GM23338 (cell line): ENCODE data around the gene KLK10. TPM values are rescaled to one million over a fixed set of nuclear protein-coding genes. Genes with fewer than 3 reads are reported as not detected.

Experiments
- ATAC-seq: fragments of 200-7000 bp; cut with Tn5 transposase; 3 replicates; pipeline ENCODE4 v1.9.1; 2020
- DNase-seq: peaks from one replicate; pipeline ENCODE4 v3.0.0-alpha.2; 2015; ENCODE audit warnings: low spot score
- H2AFZ ChIP-seq: fragments of 200-600 bp; sonication (generic); 2 replicates; pipeline ENCODE4 v1.8.0; 2016; ENCODE audit warnings: antibody characterized with exemption, mild to moderate bottlenecking, moderate library complexity
- H3F3A ChIP-seq: fragments of 200-600 bp; sonication (generic); replicated peaks from 2 replicates; pipeline ENCODE4 v1.8.0; 2017; ENCODE audit warnings: antibody characterized with exemption, mixed run types, low read depth
- H3K27ac ChIP-seq: fragments of 200-600 bp; sonication (generic); 2 replicates; pipeline ENCODE4 v1.6.1; 2016; ENCODE audit warnings: low read depth
- H3K27me3 ChIP-seq: fragments of 200-600 bp; sonication (generic); 2 replicates; pipeline ENCODE4 v1.8.0; 2016; ENCODE audit warnings: mild to moderate bottlenecking, mixed run types, moderate library complexity; ENCODE audit not compliant: insufficient read depth
- H3K36me3 ChIP-seq: fragments of 200-600 bp; sonication (generic); 2 replicates; pipeline ENCODE4 v1.8.0; 2016; ENCODE audit warnings: mild to moderate bottlenecking; ENCODE audit not compliant: insufficient read depth
- H3K4me1 ChIP-seq: fragments of 200-600 bp; sonication (generic); 2 replicates; pipeline ENCODE4 v1.8.0; 2016; ENCODE audit warnings: mild to moderate bottlenecking, moderate library complexity; ENCODE audit not compliant: insufficient read depth
- H3K4me2 ChIP-seq: fragments of 200-600 bp; sonication (generic); 2 replicates; pipeline ENCODE4 v1.7.1; 2017; ENCODE audit warnings: mixed run types
- H3K4me3 ChIP-seq: fragments of 200-600 bp; sonication (generic); 2 replicates; pipeline ENCODE4 v1.6.1; 2016; ENCODE audit warnings: mixed run types
- H3K79me2 ChIP-seq: fragments of 200-600 bp; sonication (generic); replicated peaks from 2 replicates; pipeline ENCODE4 v1.8.0; 2017; ENCODE audit warnings: mild to moderate bottlenecking; ENCODE audit not compliant: insufficient read depth
- H3K9me2 ChIP-seq: fragments of 200-600 bp; sonication (generic); 2 replicates; pipeline ENCODE4 v1.8.0; 2017; ENCODE audit not compliant: insufficient read depth
- H4K20me1 ChIP-seq: fragments of 200-600 bp; sonication (generic); replicated peaks from 2 replicates; pipeline ENCODE4 v1.8.0; 2017; ENCODE audit warnings: mild to moderate bottlenecking; ENCODE audit not compliant: insufficient read depth
- H3K27ac Mint-ChIP-seq: 2 replicates; pipeline ENCODE4 v1.8.0; 2020; ENCODE audit warnings: inconsistent platforms, mild to moderate bottlenecking, moderate library complexity, mixed read lengths
- H3K27me3 Mint-ChIP-seq: 3 replicates; pipeline ENCODE4 v1.8.0; 2022; ENCODE audit warnings: low read depth, mild to moderate bottlenecking, moderate library complexity, mixed read lengths, inconsistent platforms; ENCODE audit not compliant: insufficient read depth, poor library complexity
- H3K36me3 Mint-ChIP-seq: 3 replicates; pipeline ENCODE4 v1.8.0; 2021; ENCODE audit warnings: low read depth, mild to moderate bottlenecking, inconsistent platforms, moderate library complexity, mixed read lengths
- H3K4me1 Mint-ChIP-seq: 3 replicates; pipeline ENCODE4 v1.8.0; 2020; ENCODE audit warnings: mild to moderate bottlenecking, inconsistent platforms, mixed read lengths
- H3K4me3 Mint-ChIP-seq: 3 replicates; pipeline ENCODE4 v1.8.0; 2021; ENCODE audit warnings: moderate library complexity, mild to moderate bottlenecking, inconsistent platforms, mixed read lengths
- H3K9me3 Mint-ChIP-seq: 3 replicates; pipeline ENCODE4 v1.8.0; 2020; ENCODE audit warnings: moderate library complexity, mild to moderate bottlenecking, inconsistent platforms, mixed read lengths
- CREB1 ChIP-seq: fragments of 250-450 bp; sonication (Bioruptor Pico); IDR thresholded peaks from 2 replicates; pipeline ENCODE4 v1.5.0; 2020; ENCODE audit warnings: low read depth, mild to moderate bottlenecking, moderate library complexity
- EZH2phosphoT487 ChIP-seq: fragments of 200-600 bp; sonication (generic); IDR thresholded peaks from one replicate; pipeline ENCODE4 v1.8.1; 2018; ENCODE audit warnings: antibody characterized with exemption; ENCODE audit not compliant: unreplicated experiment
- JUNB ChIP-seq: IDR thresholded peaks from one replicate; pipeline ENCODE4 v1.6.1; 2016; ENCODE audit warnings: antibody characterized with exemption; ENCODE audit not compliant: unreplicated experiment
- NANOG ChIP-seq: IDR thresholded peaks from 2 replicates; pipeline ENCODE4 v1.6.1; 2016; ENCODE audit warnings: antibody characterized with exemption, borderline replicate concordance
- POLR2AphosphoS5 ChIP-seq: IDR thresholded peaks from 2 replicates; pipeline ENCODE4 v1.6.1; 2016; ENCODE audit warnings: antibody characterized with exemption, low read depth
- STAT1 ChIP-seq: IDR thresholded peaks from one replicate; pipeline ENCODE4 v1.6.1; 2016; ENCODE audit warnings: antibody characterized with exemption; ENCODE audit not compliant: unreplicated experiment
- ZNF114 ChIP-seq: fragments of 250-450 bp; sonication (Bioruptor Pico); IDR thresholded peaks from 2 replicates; pipeline ENCODE4 v1.5.0; 2020; ENCODE audit warnings: mild to moderate bottlenecking, moderate library complexity
- ZNF331 ChIP-seq: fragments of 250-450 bp; sonication (Bioruptor Pico); IDR thresholded peaks from 2 replicates; pipeline ENCODE4 v1.5.0; 2020; ENCODE audit warnings: low read depth, mild to moderate bottlenecking, moderate library complexity
- polyA plus RNA-seq: library from polyadenylated mRNA; unstranded; fragments of >200 nt; fragmentation: Nextera tagmentation; extraction: Ambion mirVana; gene quantifications from 2 replicates; pipeline ENCODE4 v1.2.1, GENCODE V29; 2016
- total RNA-seq: library from RNA; depleted of rRNA; stranded (reverse); fragments of >200 nt; shearing (Covaris generic); gene quantifications from 2 replicates; pipeline ENCODE4 v1.2.3, GENCODE V29; 2014
- TF ChIP-seq, protein P1 (sequence below): fragments of 250-450 bp; sonication (Bioruptor Pico); IDR thresholded peaks from 2 replicates; pipeline ENCODE4 v1.5.0; 2020; ENCODE audit warnings: mild to moderate bottlenecking, moderate library complexity

Gene KLK10
- total and polyA plus RNA-seq, 2 experiments from 2014 or later: 6.1 to 6.6 TPM

DNA sequence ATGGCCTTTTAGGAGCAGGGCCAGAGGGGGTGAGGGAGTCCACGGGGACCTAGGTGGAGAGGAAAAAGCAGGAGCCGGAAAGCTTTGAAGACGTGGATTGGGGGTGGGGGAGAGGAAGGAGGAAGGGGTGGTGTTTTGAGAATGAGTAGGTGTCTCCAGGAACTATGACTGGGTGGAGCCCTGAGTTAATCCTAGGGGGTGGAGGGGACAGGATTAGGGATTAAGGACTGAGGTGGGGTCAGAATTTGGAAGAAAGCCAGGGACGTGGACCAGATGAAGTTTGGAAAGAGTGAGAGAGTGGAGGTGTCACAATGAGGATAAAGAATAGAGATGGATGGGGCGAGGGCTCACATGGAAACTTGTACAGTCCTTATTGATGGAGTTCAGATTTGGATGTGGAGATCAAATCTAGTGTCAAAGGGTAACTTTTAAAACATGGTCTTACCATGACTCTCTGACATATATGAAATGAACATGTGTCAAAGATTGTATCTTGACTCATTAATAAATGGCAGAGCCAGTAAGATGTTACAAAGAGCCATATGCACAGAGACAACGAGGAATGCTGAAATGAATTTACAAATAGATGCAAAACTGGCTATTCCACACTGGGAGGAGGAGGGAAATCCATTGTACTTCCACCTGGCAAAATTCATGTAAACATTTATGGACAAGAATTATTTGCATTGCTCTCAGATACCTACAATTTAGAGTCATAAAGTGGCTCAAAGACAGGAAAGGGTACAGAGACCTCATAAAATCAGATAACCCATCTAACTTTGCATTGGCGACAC lies 47.1 kb upstream of the KLK10 start:
- TF ChIP-seq STAT1 (no peak), ZNF331 (CRISPR knock-in tag) (no peak)
- ATAC-seq (no peak), DNase-seq (no peak)
- Histone ChIP-seq H3K27ac (no peak overlapping the region), H3K27me3 (no peaks in the 10 kb centered on the region), H2AFZ (no peak overlapping the region; the same call in 1 of the 2 replicates), H4K20me1 (no peaks in the 10 kb centered on the region), H3K4me3 (no peak overlapping the region), H3K79me2 (no peaks in the 10 kb centered on the region), H3K9me2 (peaks cover 21% of the 10 kb centered on the region), H3K4me1 (peaks cover 11% of the 10 kb centered on the region; the same call in 1 of the 2 replicates), H3F3A (no peaks in the 10 kb centered on the region), H3K36me3 (no peaks in the 10 kb centered on the region; the same call in 1 of the 2 replicates), H3K4me2 (peak overlapping the region; percentile 92; the same call in 1 of the 2 replicates)
- no peak overlapping the region for H3K4me3 Mint-ChIP-seq
- no peak overlapping the region for H3K27ac Mint-ChIP-seq
- no peaks in the 10 kb centered on the region; the same call in 1 of the 3 replicates for H3K9me3 Mint-ChIP-seq
- no peaks in the 10 kb centered on the region for H3K27me3 Mint-ChIP-seq
- H3K36me3 Mint-ChIP-seq: no peaks in the 10 kb centered on the region
- peaks cover 7% of the 10 kb centered on the region for H3K4me1 Mint-ChIP-seq

DNA sequence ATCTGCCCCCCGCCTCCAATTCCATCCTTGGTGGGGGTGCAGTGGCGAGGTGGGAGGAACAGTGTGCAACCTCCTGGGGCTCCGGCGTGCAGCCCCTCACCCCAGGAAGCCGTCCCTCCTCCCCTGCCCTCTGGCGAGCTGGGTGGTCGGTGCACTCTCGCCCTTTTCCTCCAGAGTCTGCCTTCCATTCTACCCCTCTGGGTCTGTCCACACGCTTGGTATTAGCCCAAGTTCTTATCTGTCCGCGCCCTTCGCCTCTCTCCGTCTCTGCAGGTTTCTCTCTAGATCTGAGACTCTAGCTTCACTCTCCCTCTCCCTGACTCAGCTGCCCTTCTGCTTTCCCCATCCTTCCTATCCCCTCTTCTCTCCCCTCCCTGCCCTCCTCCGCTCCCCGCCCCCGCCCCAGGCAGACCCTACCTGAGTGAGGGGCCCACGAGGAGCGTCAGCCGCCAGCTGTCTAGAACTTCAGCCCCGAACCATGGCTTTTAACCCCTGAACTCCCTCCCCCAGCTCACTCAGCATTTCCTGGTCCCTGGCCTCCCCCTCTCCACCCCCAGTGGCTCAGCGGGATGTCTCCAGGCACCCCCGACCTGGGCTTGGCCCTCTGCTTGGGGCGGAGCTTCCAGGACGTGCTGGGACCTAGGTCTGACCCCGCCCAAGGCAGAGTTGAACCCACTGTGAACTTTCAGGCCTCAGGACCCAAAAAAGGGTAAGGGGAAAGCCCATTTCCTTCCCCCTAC lies 45.9 kb upstream of the KLK10 start:
- no peaks in the 10 kb centered on the region for H3K36me3 Mint-ChIP-seq
- Histone ChIP-seq H3K36me3 (no peaks in the 10 kb centered on the region; the same call in 1 of the 2 replicates), H3F3A (no peaks in the 10 kb centered on the region), H2AFZ (peak overlapping the region; percentile 87), H3K4me3 (peak overlapping the region; percentile 73), H3K27me3 (no peaks in the 10 kb centered on the region), H3K9me2 (peaks cover 29% of the 10 kb centered on the region), H3K4me1 (peaks cover 11% of the 10 kb centered on the region; the same call in 1 of the 2 replicates), H4K20me1 (no peaks in the 10 kb centered on the region), H3K27ac (no peak overlapping the region), H3K79me2 (no peaks in the 10 kb centered on the region), H3K4me2 (peak overlapping the region; percentile 92)
- no peaks in the 10 kb centered on the region; the same call in 1 of the 3 replicates for H3K9me3 Mint-ChIP-seq
- peak overlapping the region; percentile 74 for H3K4me3 Mint-ChIP-seq
- TF ChIP-seq NANOG (no peak), EZH2phosphoT487 (no peak), JUNB (no peak), ZNF114 (CRISPR knock-in tag) (no peak), CREB1 (no peak), POLR2AphosphoS5 (no peak), ZNF331 (CRISPR knock-in tag) (no peak)
- TF ChIP-seq, protein P1, sequence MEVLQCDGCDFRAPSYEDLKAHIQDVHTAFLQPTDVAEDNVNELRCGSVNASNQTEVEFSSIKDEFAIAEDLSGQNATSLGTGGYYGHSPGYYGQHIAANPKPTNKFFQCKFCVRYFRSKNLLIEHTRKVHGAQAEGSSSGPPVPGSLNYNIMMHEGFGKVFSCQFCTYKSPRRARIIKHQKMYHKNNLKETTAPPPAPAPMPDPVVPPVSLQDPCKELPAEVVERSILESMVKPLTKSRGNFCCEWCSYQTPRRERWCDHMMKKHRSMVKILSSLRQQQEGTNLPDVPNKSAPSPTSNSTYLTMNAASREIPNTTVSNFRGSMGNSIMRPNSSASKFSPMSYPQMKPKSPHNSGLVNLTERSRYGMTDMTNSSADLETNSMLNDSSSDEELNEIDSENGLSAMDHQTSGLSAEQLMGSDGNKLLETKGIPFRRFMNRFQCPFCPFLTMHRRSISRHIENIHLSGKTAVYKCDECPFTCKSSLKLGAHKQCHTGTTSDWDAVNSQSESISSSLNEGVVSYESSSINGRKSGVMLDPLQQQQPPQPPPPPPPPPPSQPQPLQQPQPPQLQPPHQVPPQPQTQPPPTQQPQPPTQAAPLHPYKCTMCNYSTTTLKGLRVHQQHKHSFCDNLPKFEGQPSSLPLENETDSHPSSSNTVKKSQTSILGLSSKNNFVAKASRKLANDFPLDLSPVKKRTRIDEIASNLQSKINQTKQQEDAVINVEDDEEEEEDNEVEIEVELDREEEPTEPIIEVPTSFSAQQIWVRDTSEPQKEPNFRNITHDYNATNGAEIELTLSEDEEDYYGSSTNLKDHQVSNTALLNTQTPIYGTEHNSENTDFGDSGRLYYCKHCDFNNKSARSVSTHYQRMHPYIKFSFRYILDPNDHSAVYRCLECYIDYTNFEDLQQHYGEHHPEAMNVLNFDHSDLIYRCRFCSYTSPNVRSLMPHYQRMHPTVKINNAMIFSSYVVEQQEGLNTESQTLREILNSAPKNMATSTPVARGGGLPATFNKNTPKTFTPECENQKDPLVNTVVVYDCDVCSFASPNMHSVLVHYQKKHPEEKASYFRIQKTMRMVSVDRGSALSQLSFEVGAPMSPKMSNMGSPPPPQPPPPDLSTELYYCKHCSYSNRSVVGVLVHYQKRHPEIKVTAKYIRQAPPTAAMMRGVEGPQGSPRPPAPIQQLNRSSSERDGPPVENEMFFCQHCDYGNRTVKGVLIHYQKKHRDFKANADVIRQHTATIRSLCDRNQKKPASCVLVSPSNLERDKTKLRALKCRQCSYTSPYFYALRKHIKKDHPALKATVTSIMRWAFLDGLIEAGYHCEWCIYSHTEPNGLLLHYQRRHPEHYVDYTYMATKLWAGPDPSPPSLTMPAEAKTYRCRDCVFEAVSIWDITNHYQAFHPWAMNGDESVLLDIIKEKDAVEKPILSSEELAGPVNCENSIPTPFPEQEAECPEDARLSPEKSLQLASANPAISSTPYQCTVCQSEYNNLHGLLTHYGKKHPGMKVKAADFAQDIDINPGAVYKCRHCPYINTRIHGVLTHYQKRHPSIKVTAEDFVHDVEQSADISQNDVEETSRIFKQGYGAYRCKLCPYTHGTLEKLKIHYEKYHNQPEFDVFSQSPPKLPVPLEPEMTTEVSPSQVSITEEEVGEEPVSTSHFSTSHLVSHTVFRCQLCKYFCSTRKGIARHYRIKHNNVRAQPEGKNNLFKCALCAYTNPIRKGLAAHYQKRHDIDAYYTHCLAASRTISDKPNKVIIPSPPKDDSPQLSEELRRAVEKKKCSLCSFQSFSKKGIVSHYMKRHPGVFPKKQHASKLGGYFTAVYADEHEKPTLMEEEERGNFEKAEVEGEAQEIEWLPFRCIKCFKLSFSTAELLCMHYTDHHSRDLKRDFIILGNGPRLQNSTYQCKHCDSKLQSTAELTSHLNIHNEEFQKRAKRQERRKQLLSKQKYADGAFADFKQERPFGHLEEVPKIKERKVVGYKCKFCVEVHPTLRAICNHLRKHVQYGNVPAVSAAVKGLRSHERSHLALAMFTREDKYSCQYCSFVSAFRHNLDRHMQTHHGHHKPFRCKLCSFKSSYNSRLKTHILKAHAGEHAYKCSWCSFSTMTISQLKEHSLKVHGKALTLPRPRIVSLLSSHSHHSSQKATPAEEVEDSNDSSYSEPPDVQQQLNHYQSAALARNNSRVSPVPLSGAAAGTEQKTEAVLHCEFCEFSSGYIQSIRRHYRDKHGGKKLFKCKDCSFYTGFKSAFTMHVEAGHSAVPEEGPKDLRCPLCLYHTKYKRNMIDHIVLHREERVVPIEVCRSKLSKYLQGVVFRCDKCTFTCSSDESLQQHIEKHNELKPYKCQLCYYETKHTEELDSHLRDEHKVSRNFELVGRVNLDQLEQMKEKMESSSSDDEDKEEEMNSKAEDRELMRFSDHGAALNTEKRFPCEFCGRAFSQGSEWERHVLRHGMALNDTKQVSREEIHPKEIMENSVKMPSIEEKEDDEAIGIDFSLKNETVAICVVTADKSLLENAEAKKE: no peak
- ATAC-seq (peak; percentile 82), DNase-seq (no peak)
- no peak overlapping the region for H3K27ac Mint-ChIP-seq
- H3K27me3 Mint-ChIP-seq: peaks cover 2% of the 10 kb centered on the region
- H3K4me1 Mint-ChIP-seq: peaks cover 7% of the 10 kb centered on the region
